ENCODE results near the gene METTL6.
A peak's percentile ranks its signal among the peaks of the same experiment; 100 is the strongest.
"Not testable (repeated sequence)": the region's sequence is repeated elsewhere in the genome, so short reads cannot be mapped to it uniquely, and the experiment has no call there.

Gene METTL6

GRCh38 chr3:15450438-15451215 lies 23.3 kb upstream of the METTL6 start:
- FAIRE-seq = no peak

GRCh38 chr3:15449489-15450224 lies 22.3 kb upstream of the METTL6 start:
- FAIRE-seq = no peak

DNA sequence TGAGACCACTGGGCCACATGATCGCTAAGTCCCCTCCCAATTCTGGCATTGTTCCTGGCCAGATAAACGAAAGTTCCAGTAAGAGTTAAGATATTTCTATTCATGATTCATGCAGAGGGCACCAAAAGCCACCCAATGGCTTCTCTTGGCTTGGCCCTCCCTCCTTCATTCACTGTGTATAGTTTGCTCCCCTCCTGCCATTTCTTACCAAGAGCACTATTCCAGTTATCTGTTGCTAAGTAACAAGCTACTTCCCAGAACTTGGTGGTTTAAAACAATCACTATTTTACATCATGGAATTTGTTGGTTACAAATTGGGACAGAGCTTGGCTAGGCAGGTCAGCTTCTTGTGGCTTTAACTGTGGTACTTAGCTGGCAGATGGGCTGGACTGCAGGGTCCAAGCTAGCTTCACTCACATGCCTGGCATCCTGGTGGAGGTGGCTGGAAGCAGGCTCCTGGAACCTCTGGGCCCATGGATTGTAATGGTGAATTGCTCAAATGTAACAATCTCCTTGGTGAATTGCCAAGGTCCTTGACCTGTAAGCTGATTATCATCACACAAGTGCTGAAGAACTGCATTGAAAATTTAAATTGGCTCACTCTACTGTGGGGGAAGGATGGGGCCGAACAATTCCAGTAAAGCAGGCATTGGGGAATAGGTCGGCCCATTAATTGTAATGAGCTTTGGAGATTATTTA lies 16.6 kb upstream of the METTL6 start:
- FAIRE-seq = no peak

GRCh38 chr3:15440891-15441290 lies 13.5 kb upstream of the METTL6 start:
- FAIRE-seq = no peak

DNA sequence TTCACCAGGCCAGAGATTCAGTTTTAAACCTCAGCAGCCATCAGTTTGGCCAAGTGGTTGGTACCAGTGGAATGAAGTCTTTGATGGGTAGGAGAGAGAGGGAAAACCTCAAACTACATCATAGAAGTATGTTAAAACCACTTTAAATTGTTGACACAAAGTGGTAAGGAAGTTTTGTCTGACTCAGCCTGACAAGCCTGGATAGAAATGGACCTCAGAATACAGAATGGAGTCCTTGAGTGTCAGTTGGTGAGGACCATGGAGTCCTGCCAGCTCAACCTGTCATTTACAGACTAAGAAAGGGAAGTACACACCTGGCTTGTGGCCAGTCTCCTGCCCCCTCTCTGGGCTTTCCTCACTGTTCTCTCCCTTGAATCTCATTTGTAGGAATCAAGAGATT lies 12.1 kb upstream of the METTL6 start:
- no peak for FAIRE-seq

GRCh38 chr3:15438983-15439382 lies 11.6 kb upstream of the METTL6 start:
- FAIRE-seq = no peak

DNA sequence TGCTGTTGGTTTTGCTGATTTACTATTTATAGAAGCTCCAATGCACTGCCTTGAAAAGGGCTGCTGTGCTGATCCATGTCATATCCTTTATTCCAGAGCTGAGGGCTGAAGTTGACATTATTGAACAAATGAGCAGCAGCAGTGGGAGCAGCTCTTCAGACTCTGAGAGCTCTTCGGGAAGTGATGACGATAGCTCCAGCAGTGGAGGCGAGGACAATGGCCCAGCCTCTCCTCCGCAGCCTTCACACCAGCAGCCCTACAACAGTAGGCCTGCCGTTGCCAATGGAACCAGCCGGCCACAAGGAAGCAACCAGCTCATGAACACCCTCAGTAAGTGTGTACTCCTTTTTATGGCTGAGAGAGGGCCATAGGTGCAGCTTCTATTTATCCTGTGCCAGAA lies 8.9 kb upstream of the METTL6 start:
- FAIRE-seq = no peak

DNA sequence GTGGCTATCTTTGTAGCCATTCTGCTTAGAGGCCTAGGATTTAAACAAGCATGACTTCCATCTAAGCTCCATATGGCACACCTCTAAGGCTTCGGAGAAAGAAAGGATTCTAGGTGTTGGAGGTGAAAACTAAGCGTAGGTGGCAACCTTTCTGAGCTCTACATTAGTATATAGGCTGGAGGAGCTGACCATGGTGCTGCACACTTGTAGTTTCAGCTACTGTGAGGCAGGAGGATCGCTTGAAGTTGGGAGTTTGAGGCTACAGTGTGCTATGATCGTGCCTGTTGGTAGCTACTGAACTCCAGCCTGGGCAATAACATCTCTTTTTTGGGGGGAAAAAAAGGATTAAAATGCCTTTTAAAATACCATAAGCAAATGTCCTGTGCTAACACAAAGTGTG lies 7.4 kb upstream of the METTL6 start:
- no peak for FAIRE-seq

GRCh38 chr3:15433531-15433930 lies 6.2 kb upstream of the METTL6 start:
- no peak for FAIRE-seq

DNA sequence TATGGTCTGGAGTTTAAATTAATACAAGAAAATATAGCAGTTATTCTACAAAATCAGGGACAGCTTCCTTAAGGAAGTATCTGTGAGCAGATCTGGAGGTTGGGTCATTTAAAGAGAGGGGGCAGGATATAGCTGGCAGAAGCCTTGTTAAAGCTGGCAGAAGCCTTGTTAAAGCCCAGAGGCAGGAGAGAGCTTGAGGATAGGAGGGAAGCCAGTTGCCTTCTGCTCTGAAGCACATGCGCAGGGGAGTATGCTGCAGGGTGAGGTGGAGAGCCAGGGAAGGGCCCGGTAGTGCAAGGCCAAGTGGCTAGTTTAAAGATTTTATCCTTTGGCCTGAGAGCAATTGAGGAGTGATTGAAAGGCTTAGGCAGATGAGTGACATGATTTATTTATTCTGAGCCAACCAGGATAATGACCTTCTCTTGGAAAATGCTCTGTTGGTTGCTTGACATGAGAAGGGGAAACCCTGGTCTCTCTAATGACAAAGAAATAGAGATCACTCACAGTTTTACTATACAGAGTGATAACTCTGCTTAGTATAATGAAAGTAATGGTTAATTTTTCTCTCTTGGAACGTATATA lies 4.0 kb upstream of the METTL6 start:
- FAIRE-seq = no peak

DNA sequence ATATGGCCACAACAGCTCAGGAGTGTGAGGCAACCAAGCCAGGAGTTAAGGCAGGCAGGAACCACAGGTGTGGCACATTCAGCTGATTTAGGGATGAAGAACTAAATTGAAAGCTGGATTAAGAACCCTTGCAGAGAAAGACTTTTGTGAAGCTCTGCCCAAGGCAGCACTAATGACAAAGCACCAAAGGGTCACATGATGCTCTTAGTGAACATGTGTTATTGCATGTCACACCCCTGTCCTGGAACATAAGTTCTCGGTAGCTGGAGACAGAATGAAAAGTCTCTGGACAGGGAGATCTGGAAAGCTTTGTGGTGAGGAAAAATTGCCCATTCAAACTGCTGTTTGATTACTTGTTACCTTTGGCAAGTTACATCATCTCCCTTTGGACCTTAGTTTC lies 3.3 kb upstream of the METTL6 start:
- no peak for FAIRE-seq

DNA sequence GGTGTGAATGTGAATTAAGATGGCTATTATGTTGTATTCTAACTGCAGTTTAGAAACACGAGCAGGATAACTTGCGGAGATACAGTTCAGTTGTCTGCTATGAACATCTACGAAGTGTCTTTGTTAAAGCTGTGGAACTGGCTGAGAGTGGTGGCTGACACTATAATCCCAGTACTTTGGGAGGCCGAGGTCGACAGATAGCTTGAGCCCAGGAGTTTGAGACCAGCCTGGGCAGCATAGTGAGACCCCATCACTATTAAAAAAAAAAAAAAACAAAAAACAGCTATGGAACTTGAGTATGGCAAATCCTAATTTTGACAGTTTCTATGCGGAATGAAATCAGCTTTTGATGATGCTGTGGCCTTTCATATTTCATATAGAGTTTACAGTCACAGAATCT lies 1.7 kb upstream of the METTL6 start:
- FAIRE-seq = no peak

DNA sequence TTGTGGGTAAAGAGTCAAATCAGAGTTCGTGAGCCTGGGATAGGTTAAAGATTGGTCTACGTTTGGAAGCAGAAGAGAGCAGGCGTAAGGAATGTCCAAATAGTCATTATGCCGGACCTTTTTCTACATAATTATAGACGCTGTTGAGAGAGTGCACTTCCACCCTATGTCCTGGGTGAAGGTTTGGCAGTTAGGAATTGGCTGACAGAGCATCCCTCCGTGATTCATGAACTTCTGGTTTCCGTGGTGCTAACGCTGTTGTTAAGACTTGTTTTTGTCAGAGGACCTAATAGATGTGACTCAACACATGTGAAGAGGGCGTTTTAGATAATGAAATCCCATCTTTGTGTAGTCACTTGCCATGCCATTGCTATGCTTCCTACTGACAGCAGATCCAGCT lies 1.2 kb upstream of the METTL6 start:
- FAIRE-seq = no peak

DNA sequence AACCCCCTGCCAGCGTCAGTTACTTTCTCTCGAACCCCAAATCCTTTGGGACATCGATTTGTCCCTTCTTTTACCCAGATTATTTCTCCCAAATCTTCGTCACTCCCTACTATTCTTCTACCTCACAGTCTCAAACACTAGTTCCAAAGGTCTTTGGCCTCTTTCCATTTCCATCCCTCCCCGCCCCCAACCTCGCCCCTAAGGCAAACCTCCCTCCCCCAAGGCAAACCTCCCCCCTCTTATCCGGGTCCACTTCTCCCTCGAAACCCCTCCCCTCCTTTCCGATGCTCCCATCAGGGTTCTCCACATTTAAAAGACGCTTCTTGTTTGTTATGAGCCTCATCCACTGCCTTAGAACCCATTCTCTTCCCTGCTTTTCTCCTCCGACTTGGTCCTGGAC lies 637 bp upstream of the METTL6 start:
- FAIRE-seq = no peak

GRCh38 chr3:15426579-15427118 lies 695 bp downstream of the METTL6 start:
- FAIRE-seq = no peak

- FAIRE-seq = no peak
Measured at GRCh38 chr3:15420871-15421270, 6.5 kb downstream of the METTL6 start.

DNA sequence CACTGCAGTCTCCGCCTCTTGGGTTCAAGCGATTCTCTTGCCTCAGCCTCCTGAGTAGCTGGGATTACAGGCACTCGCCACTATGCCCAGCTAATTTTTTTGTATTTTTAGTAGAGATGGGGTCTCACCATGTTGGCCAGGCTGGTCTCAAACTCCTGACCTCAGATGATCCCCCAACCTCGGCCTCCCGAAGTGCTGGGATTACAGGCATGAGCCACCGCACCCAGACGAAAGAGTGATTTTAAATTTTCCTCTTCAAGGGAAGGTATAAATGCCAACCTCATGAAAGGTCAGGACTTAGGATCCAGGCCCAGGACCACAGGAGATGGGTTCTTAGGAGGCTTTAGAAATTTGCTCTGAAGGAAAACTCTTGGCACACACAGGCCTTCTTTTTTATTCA lies 16.4 kb downstream of the METTL6 start:
- not testable (repeated sequence) for FAIRE-seq

DNA sequence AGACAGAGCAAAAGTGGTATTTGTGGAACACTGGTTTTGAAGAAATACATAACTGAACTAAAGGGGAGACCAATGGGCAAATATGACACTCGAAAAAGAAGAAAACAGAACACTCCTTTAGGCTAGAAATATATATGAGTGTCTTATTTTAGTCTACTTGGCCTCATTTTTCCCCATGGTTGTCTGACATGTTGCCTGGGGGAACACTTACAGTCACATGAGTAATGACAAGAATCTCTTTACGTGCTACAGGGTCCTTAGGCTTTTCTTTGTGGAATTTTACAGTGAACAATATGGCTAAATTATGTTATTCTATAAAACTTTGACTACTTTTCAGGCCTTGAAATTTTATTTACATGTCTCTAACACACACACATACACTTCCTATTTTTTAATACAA lies 17.6 kb downstream of the METTL6 start:
- no peak for FAIRE-seq

DNA sequence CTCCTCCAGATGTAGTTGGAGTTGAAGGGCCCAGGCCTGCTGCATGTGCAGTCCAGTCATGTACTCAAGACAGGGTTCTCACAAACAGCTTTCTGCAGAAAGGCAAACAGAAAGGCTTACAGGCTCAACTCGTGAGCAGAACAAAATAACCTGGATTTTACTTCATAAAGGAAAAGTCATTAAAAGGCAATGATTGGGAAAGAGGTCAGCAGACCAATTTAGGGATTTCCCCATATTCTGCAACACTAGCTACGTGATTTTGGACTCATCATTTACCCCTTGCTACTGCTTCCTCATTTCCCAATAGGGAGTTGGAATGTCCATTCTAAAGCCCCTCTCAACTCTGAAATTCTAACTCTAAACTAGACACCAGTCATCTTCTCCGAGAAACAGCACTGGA lies 18.1 kb downstream of the METTL6 start:
- FAIRE-seq = no peak

- peak; percentile 51 for FAIRE-seq
Measured at GRCh38 chr3:15405448-15406050, 21.8 kb downstream of the METTL6 start.

- no peak for FAIRE-seq
Measured at GRCh38 chr3:15404767-15405166, 22.6 kb downstream of the METTL6 start.

DNA sequence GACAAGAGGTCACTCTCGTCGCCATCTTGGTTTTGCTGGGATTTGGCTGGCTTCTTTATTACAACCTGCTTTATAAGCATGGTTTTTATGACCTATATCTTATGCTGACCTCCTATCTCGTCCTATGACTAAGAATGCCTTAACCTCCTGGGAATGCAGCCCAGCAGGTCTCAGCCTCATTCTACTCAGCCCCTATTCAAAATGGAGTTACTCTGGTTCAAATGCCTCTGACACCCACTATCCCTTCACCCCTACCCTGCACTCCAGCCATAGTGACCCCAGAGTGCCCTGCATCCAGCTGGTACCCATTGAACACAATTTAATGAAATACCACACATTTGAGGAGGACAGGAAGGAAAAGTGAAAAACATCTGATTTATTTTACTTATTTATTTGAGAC lies 23.4 kb downstream of the METTL6 start:
- no peak for FAIRE-seq

DNA sequence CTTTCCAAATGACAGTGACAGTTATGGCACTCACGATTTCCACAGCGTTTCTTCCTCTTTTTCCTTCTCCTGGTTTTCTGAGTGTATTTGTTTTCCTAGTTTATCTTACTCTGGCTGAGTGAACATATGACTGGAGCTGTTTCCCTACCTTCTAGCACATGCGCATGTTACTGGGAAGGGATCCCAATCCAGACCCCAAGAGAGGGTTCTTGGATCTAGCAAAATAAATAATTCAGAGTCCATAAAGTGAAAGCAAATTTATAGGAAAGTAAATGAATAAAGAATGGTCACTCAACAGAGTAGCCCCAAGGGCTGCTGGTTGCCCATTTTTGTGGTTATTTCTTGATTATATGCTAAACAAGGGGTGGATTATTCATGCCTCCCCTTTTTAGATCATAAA lies 23.8 kb downstream of the METTL6 start:
- FAIRE-seq = no peak

Measured in colon (tissue), 2 donors.